ENCODE data around the gene BCR. TPM values are rescaled to one million over a fixed set of nuclear protein-coding genes. Genes with fewer than 3 reads are reported as not detected.

The BCR gene
- polyA plus RNA-seq, 6 donors from 2014 or later = 2.6 to 12.1 (median 4.0) TPM; not detected in 1

- no peak for ATAC-seq (ENCODE audit: low read depth in 2 of 2)
- Mint-ChIP-seq H3K36me3 (peaks cover 0 to 8% of the 10 kb centered on the region in 2 donors), H3K9me3 (no peaks in the 10 kb centered on the region), H3K27ac (peak overlapping the region in 4 of 6 donors; percentile 63 to 72 (median 66)), H3K27me3 (no peaks in the 10 kb centered on the region), H3K4me3 (peak overlapping the region in 1 of 8 donors; percentile 59), H3K4me1 (peaks cover 32 to 50% (median 32%) of the 10 kb centered on the region in 3 donors)
- no peak for DNase-seq
Measured at GRCh38 chr22:23200898-23201297, 20.6 kb downstream of the BCR start.

- ATAC-seq (ENCODE audit: low read depth in 2 of 2) = no peak
- DNase-seq = no peak
- Mint-ChIP-seq H3K9me3 (no peaks in the 10 kb centered on the region), H3K4me1 (peaks cover 37 to 62% (median 40%) of the 10 kb centered on the region in 3 donors), H3K36me3 (peaks cover 6 to 12% of the 10 kb centered on the region in 2 donors), H3K27me3 (no peaks in the 10 kb centered on the region), H3K4me3 (no peak overlapping the region), H3K27ac (peak overlapping the region in 3 of 6 donors; percentile 32 to 77 (median 75))
Measured at GRCh38 chr22:23202812-23203451, 22.6 kb downstream of the BCR start.

DNA sequence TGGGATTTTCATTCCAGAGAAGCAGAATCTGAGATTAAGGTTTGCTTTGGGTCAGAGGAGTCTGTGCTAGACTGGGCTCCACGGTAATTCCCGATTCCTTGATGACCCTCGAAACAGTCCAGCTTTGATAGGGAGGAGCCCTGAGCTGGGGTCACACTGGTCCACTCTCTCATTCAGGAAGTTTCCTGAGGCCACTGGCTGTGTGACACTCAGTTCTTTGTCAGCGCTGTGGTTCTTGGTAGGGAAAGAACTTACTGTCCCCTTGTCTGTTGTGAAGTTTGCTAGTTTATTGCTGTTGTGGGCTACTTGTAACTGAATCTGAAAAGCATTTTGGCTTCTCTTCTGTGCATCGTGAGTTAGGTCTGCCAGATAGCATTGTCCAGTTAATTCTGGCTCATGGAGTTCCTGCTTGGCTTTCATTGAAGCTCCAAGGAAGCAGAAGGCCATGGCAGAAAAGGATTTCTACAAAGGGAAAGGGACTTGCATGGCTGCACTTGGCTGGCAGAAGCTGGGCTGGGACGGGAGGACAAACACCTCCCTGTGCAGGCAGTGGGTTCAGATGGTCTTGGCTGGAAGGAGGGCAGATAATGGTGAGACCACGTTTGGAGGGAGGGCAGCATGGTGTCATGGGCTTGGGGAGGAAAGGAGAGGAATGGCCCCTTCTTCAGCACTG is 23.3 kb downstream of the BCR start:
- Mint-ChIP-seq H3K4me1 (peaks cover 40 to 66% (median 42%) of the 10 kb centered on the region in 3 donors), H3K27me3 (no peaks in the 10 kb centered on the region), H3K27ac (peak overlapping the region in 3 of 6 donors; percentile 32 to 77 (median 75)), H3K4me3 (no peak overlapping the region), H3K9me3 (no peaks in the 10 kb centered on the region), H3K36me3 (peaks cover 6 to 8% of the 10 kb centered on the region in 2 donors)
- DNase-seq (no peak), ATAC-seq (ENCODE audit: low read depth in 2 of 2) (no peak)

GRCh38 chr22:23204125-23204488 is 23.8 kb downstream of the BCR start:
- DNase-seq (no peak), ATAC-seq (ENCODE audit: low read depth in 2 of 2) (no peak)
- Mint-ChIP-seq H3K27me3 (no peaks in the 10 kb centered on the region), H3K4me3 (no peak overlapping the region), H3K27ac (peak overlapping the region in 2 of 6 donors; percentile 57 to 59), H3K4me1 (peaks cover 43 to 69% (median 46%) of the 10 kb centered on the region in 3 donors), H3K9me3 (no peaks in the 10 kb centered on the region), H3K36me3 (peaks cover 6 to 8% of the 10 kb centered on the region in 2 donors)

DNA sequence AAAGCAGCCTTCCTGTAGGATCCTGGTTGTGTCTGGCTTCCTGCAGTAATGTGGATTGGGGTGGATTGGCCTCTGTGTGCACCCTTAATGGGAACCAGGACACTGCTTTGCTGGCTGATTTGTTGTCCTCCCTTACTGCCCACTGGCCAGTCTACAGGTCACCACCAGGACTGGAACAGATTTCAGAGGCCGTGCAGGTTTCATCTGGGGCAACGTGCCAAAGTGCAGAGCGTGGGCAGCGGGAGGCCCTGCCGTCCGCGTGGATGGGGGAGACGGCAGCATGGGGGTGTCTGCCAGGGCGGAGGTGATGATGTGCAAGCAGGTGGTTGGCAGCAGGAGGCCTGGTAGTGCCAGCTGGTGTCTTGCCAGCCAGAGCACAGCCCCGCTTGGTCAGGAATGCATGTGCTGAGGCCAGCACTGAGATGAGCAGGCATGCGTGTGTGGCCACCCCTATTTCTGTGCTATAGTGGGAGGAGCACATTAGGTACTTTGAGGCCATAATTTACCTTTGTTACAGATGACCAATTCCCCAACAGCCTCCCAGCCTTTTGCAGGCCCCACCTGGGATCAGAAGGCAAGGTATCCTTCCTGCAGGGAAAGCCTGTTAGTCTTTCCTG is 24.3 kb downstream of the BCR start:
- no peak for DNase-seq
- H3K4me3 Mint-ChIP-seq = no peak overlapping the region
- no peak for ATAC-seq (ENCODE audit: low read depth in 2 of 2)
- peak overlapping the region in 2 of 6 donors; percentile 57 to 59 for H3K27ac Mint-ChIP-seq
- H3K4me1 Mint-ChIP-seq = peaks cover 40 to 64% (median 40%) of the 10 kb centered on the region in 3 donors
- H3K27me3 Mint-ChIP-seq = no peaks in the 10 kb centered on the region
- H3K9me3 Mint-ChIP-seq = no peaks in the 10 kb centered on the region
- peaks cover 6 to 8% of the 10 kb centered on the region in 2 donors for H3K36me3 Mint-ChIP-seq

DNA sequence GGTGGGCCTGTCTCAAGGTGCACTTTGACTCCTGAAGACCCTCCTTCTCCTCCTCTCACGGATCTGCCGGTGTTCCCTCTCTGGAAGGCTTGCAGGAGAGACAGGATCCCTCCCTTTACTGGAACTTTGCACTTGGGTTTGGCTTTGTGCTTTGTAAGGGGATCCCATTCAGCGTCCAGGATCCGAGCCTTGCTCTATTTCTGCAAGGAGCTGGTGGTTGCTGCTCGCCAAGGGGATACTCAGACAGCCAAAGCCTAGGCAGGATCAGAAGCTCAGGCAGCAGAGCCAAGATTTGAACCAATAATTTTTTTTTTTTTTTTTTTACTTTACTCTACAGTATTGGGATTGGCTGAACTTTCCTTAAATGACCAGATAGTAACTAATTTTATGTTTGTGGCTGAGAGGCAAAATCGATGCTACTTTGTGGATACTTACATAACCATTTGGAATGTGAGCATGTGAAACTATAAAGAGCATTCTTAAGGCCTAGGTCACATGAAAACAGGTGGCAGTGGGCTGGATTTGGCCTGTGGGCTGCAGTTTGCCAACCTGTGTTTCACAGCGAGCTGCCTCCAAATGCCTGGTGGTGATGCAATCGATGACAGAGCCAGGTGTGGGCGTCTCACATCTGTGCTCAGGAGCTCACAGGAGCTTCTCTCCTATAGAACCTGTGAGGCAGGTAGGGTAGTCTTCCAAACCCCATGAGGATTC is 25.2 kb downstream of the BCR start:
- peaks cover 36 to 65% (median 39%) of the 10 kb centered on the region in 3 donors for H3K4me1 Mint-ChIP-seq
- H3K27me3 Mint-ChIP-seq = no peaks in the 10 kb centered on the region
- ATAC-seq (ENCODE audit: low read depth in 2 of 2) (no peak), DNase-seq (no peak)
- peaks cover 6 to 8% of the 10 kb centered on the region in 2 donors for H3K36me3 Mint-ChIP-seq
- peak overlapping the region in 1 of 6 donors; percentile 60 for H3K27ac Mint-ChIP-seq
- no peak overlapping the region for H3K4me3 Mint-ChIP-seq
- no peaks in the 10 kb centered on the region for H3K9me3 Mint-ChIP-seq

- Mint-ChIP-seq H3K4me1 (peaks cover 35 to 68% (median 41%) of the 10 kb centered on the region in 3 donors), H3K4me3 (peak overlapping the region in 2 of 8 donors; percentile 55 to 72), H3K36me3 (peaks cover 6 to 8% of the 10 kb centered on the region in 2 donors), H3K9me3 (no peaks in the 10 kb centered on the region), H3K27ac (peak overlapping the region in 2 of 6 donors; percentile 13 to 78), H3K27me3 (no peaks in the 10 kb centered on the region)
- no peak for DNase-seq
- ATAC-seq (ENCODE audit: low read depth in 2 of 2) = no peak
Measured at GRCh38 chr22:23206915-23207314, 26.6 kb downstream of the BCR start.

GRCh38 chr22:23207729-23208393 is 27.6 kb downstream of the BCR start:
- Mint-ChIP-seq H3K9me3 (no peaks in the 10 kb centered on the region), H3K4me1 (peaks cover 44 to 72% (median 45%) of the 10 kb centered on the region in 3 donors), H3K4me3 (peak overlapping the region in 7 of 8 donors; percentile 50 to 80 (median 72)), H3K36me3 (peaks cover 6 to 8% of the 10 kb centered on the region in 2 donors), H3K27ac (peak overlapping the region in 5 of 6 donors; percentile 49 to 94 (median 65)), H3K27me3 (no peaks in the 10 kb centered on the region)
- DNase-seq (peak; percentile 40), ATAC-seq (ENCODE audit: low read depth in 2 of 2) (peak; percentile 78 to 85)

DNA sequence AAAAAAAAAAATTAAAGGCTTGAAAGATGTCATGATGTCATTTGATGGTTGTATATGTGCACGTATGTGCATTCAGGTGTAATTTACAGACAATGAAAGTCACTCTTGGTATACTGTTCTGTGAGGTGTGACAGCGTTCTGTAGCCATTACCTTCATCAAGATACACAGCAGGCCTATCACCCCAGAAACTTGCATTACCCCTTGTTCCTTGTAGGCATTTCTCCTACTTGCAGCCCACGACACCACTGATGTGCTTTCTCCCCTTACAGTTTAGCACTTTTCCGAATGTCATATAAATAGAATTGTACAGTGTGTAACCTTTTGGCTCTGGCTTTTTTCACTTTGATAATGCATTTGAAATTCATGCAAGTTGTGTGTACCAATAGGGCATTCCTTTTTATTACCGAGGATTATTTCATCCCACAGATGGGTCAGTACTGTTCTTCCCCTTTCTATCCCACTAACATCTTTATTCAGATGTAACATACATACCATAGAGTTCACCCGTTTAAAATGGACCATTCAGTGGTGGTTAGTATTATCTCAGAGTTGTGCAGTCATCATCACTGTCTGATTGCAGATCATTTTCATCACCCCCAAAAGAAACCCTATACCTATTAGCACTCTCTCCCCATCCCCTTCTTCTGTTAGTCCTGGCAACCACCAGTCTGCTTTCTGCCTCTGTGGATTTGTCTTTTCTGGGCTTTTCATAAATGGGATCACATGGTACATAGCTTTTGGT is 30.3 kb downstream of the BCR start:
- DNase-seq (no peak), ATAC-seq (ENCODE audit: low read depth in 2 of 2) (no peak)
- Mint-ChIP-seq H3K4me3 (peak overlapping the region in 1 of 8 donors; percentile 10), H3K27me3 (no peaks in the 10 kb centered on the region), H3K4me1 (peaks cover 61 to 86% (median 72%) of the 10 kb centered on the region in 3 donors), H3K27ac (peak overlapping the region in 2 of 6 donors; percentile 4 to 15), H3K36me3 (peaks cover 6 to 8% of the 10 kb centered on the region in 2 donors), H3K9me3 (no peaks in the 10 kb centered on the region)

- no peak for DNase-seq
- H3K36me3 Mint-ChIP-seq = peaks cover 5 to 6% of the 10 kb centered on the region in 2 donors
- H3K27me3 Mint-ChIP-seq = no peaks in the 10 kb centered on the region
- peak overlapping the region in 2 of 6 donors; percentile 16 to 60 for H3K27ac Mint-ChIP-seq
- H3K9me3 Mint-ChIP-seq = no peaks in the 10 kb centered on the region
- H3K4me1 Mint-ChIP-seq = peaks cover 69 to 88% (median 82%) of the 10 kb centered on the region in 3 donors
- no peak for ATAC-seq (ENCODE audit: low read depth in 2 of 2)
- H3K4me3 Mint-ChIP-seq = no peak overlapping the region
Measured at GRCh38 chr22:23211622-23212021, 31.3 kb downstream of the BCR start.

DNA sequence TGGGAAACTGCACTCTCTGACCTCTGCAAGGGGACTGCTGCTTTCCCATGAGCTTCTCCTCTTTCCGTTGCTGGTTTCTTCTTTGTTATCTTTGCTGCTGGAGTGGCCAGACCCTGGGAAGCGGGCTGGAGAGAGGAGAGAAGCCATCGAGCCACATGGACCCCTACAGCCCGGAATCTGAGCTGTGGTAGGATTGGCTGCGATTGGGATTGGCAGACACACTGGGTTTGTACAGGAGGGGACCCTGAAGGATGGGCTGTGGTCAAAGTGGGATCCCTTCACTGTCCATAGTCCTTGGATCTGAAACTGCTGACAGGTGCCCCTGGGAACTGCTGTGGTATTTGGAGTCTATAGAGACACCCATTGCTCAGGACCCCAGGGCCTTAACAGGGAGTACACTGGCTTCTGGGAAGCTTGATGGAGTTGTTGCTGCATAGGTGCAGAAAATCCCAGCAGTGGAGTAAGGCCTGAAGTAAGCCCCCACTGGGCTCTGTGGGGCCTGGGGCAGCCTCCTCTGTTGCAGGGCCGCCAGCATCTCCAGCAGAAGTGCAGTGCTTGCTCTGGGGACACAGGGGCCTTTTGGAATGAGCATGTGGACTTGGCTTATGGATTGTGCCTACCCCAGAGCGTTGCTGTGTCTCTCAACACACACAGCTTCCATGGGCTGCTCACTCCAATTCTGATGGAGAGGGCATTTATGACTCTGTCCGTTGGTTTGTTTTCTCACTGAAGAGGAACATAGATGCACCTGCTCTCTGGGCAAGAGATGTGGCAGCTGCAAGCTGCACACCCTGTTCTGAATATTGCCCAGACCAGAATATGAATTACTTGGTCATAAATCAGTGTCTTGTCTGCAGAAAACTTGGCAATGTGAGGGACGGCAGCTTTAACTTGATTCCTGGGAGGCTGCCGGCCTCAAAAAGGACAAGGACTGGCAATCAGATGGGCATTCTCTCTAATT is 32.0 kb downstream of the BCR start:
- H3K36me3 Mint-ChIP-seq = no peaks in the 10 kb centered on the region
- ATAC-seq (ENCODE audit: low read depth in 2 of 2) (no peak), DNase-seq (no peak)
- peak overlapping the region in 1 of 8 donors; percentile 27 for H3K4me3 Mint-ChIP-seq
- H3K27ac Mint-ChIP-seq = peak overlapping the region in 3 of 6 donors; percentile 16 to 82 (median 65)
- H3K27me3 Mint-ChIP-seq = no peaks in the 10 kb centered on the region
- no peaks in the 10 kb centered on the region for H3K9me3 Mint-ChIP-seq
- peaks cover 70 to 88% (median 86%) of the 10 kb centered on the region in 3 donors for H3K4me1 Mint-ChIP-seq
